ENCODE data around the gene MSI2.

MSI2 gene

GRCh38 chr17:57578608-57579225 is 322.4 kb downstream of the MSI2 start:
- no peak for DNase-seq (ENCODE audit: low spot score)

- no peak for DNase-seq (ENCODE audit: low spot score)
Observed at GRCh38 chr17:57579245-57579644, 322.9 kb downstream of the MSI2 start.

- no peak for DNase-seq (ENCODE audit: low spot score)
Observed at GRCh38 chr17:57580055-57580739, 323.9 kb downstream of the MSI2 start.

DNA sequence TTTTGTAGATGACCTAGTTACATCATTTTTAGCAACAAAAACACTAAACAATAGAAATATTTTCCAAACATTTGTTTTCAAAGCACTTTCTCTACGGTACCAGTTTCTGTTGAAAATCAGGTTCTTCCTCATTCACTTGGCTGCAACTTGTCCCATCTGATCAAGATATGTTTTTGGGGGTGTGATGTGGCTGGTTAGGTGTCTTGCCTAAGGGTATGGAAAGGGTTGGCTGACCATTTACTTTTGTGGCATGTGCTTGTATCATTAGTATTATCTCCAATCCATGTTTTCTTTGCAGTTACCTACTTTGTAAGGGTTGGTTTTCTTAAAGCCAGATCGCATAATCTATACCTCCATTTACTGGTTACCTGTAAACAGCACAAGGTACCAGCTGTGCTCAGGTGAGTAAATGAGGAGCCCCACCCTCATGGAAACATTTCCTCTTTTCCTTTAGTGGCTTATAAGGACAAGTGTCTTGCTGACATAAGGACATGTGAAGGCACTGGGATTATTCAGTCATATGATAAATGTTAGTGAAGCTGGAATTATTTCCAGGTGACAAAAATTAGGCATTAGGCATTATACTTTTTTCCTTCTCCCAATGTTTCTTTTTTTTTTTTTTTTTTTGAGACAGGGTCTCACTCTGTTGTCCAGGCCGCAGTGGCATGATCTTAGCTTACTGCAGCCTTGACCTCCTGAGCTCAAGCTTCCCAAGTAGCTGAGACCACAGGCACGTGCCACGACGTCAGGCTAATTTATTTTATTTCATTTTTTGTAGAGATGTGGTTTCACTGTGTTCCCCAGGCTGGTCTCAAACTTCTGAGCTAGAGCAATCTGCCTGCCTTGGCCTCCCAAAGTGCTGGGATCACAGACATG is 326.8 kb downstream of the MSI2 start:
- no peak for DNase-seq (ENCODE audit: low spot score)

GRCh38 chr17:57584050-57584551 is 327.8 kb downstream of the MSI2 start:
- no peak for DNase-seq (ENCODE audit: low spot score)

DNA sequence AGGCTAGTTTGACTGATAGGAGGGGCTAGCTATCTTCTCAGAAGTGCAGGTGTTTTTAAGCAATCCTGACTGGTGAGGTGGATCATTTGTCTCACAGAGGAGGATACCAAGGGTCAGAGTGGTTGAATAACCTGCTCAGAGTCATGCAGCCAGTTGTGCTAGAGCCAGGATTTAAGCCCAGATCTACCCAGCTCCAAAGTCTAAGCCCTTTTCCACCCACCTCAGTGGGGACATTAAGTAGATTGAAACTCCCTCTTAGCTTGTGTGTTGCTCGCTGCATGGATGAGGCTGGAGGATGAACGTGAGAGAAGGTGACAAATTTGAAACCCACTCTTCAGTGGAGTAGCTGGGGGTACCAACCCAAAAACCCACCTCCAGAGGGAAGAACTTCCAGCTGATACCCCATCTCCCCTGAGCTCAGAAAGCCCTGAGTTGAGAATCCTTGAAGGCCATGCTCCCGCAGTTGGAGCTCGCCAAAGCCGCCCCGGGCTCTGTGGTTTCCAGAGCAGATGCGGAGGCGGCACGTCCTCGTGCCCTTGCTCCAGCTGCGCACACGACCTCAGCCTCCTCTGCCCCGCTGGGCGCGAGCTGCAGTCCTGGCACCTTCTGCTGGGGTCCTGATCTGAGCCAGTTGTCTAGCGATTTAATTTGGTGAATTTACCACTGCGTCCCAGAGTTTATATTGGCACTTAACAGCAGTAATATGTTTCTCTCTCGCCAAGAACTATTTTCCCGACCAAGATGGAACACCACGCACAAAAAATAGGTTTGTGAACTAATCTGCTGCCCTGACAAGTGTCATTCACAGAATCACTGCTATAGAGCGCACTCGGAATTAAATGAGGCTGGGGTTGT is 329.2 kb downstream of the MSI2 start:
- no peak for DNase-seq (ENCODE audit: low spot score)

DNA sequence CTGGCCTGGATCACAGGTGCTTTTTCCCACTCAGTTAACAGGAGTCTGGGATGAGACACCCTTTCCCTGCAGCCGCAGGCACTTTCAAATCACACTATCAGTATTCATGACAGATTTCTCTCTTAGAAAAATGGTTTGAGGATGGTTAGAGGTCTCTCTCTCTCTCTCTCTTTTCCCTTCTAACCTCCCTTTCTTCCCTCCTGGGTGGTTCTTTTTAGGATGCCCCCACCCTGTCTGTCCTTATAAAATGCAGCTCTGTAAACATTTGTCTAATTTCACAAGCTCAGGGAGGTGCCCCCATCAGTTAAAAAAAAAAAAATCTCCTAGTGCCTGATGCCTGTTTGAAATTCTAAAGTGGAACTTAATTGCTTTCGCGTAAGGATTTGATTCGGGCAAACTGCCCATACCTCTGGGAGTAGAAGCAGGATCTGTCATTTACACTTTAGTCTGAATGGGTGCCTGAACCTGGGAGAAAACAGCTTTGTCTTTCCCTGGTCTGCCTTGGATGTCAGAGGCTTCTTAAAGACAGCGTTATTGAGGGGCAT is 329.9 kb downstream of the MSI2 start:
- no peak for DNase-seq (ENCODE audit: low spot score)

DNA sequence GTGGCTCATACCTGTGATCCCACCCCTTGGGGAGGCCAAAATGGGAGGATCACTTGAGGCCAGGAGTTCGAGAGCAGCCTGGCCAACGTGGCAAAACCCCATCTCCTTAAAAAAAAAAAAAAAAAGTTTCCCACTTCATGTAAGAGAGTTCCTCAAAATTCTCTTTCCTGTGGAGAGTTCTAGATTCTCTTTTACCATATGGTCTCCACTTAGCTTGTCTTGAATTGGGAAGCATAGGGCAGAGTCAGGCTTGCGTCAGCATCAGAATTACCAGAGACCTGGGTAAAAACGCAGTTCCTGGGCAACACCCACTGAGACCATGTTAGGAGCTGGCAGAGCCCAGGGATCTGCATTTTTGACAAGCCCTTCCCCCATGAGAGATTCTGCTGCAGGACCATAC is 330.4 kb downstream of the MSI2 start:
- DNase-seq (ENCODE audit: low spot score), result no peak

- DNase-seq (ENCODE audit: low spot score), result no peak
Observed at GRCh38 chr17:57587193-57587969, 331.1 kb downstream of the MSI2 start.

- peak; percentile 19 for DNase-seq (ENCODE audit: low spot score)
Observed at GRCh38 chr17:57588086-57588485, 331.8 kb downstream of the MSI2 start.

DNA sequence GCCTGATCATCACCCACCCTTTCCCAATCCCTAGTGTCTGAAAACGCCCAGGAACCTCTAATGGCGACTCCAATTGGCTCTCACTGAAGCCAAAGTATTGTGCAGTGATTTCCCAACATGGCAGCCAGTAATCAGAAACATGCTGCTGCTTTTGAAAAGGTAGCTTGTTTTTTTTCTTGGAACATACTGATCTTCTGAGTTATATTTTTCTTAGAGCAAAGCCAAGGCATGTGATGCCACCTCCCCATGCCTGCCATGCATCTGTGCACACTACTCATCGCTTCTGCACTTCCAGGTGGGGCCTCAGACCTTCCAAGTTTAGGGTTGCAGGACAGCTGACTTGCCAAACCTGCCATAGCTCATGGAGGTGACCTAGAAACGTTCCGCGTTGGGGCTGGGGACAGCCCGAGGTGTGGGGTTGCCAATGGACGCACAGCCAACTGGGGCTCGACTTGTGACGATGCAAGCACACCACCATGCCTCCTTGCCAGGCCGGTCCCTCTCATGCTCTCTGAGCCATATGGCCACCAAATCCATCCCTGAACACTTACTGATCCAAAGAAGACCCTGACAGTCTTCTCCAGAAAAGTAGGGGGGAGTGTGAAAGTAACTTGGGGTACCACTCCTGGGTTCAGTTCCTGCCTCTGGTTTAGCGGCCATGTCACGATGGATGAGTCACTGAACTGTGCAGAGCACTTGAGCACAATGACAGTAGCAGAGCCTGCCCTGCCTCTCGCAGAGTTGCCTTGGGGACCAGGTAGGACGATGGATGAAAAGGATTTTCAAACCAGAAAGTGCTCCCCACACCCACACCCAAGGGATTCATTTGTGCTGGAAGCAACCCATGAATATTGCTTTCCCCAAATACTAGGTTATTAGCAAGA is 333.1 kb downstream of the MSI2 start:
- peak; percentile 67 for DNase-seq (ENCODE audit: low spot score)

DNA sequence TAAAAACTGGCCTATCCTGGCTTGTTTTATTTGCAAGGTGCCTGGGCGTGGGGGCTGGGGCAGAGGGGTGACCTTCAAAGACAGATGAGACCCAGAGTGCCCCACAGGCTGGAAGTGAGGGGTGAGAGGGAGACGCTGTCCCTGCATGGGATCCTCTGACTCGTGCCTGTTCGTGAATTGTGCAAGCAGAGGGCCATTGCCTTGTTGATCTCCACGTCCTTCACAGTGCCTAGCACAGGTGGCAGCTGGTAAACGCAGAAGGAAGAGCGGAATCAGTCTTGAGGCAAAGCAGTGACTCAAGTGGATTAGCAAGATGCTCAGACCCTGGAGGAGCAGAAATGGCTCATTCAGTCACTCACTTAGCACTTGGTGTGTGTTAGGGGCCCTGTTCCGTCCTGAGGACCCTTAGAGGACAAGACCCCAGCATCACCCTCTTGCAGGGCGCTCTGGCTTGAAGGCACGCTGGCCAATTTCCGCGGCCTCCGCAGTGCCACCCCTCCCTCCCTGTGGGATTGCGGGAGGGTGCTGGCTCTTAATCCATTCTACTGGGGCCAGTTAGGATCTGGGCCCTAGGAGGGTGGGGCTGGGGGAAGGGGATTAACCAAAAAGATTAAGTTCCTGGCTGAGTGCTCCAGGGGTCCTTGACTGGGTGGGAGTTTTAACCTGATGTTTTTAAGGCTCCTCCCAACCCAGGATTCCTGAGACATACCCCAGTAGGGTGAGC is 337.6 kb downstream of the MSI2 start:
- DNase-seq (ENCODE audit: low spot score), result no peak

- no peak for DNase-seq (ENCODE audit: low spot score)
Observed at GRCh38 chr17:57594767-57595166, 338.4 kb downstream of the MSI2 start.

DNA sequence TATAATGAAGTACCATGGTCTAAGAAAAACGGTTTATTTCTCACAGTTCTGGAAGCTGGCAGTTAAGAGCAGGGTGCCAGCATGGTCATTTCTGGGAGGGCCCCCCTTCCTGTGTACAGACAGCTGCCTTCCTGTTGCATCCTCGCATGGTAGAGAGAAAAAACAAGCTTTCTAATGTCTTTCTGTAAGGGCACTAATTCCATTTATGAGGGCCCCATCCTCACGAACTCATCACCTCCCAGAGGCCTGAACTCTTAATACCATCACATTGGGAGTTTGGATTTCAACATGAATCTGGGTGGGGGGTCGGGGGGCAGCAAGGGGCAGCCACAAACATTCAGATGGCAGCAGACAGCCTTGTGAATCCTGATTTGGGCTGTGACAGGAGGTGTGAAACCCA is 339.1 kb downstream of the MSI2 start:
- no peak for DNase-seq (ENCODE audit: low spot score)

GRCh38 chr17:57595947-57596695 is 339.8 kb downstream of the MSI2 start:
- DNase-seq (ENCODE audit: low spot score), result no peak

GRCh38 chr17:57597101-57597500 is 340.8 kb downstream of the MSI2 start:
- DNase-seq (ENCODE audit: low spot score), result no peak

GRCh38 chr17:57597531-57598453 is 341.5 kb downstream of the MSI2 start:
- DNase-seq (ENCODE audit: low spot score), result peak; percentile 71
